Ovary (tissue), 3 donors: Measurements from ENCODE around the gene MFF.

Source experiments
- POLR2A ChIP-seq: fragments of 450-650 bp; IDR thresholded peaks from one replicate; pipeline ENCODE4 v1.6.1; 2017; ENCODE audit warnings: antibody characterized with exemption, mild to moderate bottlenecking, moderate library complexity
- TF ChIP-seq, protein P1 (sequence below), 3 donors: fragments of 450-650 bp in 2 of 3; fragments of 200-600 bp in 1 of 3; IDR thresholded peaks; one replicate each; pipeline versions ENCODE4 v1.5.1 to v1.8.0; 2016 to 2022; ENCODE audit warnings: antibody characterized with exemption in 3 of 3, mild to moderate bottlenecking in 1 of 3
- donor health status: DM: no; HTN: no; CAD: no.

DNA sequence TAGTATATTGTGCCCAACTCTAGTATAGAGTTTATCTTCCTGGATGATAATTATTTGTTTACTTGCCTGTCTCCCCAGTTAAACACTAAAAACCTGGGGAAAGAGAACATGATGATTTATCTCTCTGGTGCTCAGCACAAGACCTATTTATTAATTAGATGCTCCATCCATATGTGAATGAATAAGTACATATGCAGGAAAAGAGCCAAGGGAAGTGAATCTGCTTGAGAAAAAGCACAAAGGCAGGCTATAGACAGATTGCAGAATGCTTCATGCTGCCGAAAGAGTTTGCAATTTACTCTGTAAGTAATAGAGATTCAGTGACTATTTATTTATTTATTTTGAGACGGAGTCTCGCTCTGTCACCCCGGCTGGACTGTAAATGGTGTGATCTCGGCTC, 37.3 kb upstream of the MFF start:
- TF ChIP-seq POLR2A: no peak
- TF ChIP-seq, protein P1, sequence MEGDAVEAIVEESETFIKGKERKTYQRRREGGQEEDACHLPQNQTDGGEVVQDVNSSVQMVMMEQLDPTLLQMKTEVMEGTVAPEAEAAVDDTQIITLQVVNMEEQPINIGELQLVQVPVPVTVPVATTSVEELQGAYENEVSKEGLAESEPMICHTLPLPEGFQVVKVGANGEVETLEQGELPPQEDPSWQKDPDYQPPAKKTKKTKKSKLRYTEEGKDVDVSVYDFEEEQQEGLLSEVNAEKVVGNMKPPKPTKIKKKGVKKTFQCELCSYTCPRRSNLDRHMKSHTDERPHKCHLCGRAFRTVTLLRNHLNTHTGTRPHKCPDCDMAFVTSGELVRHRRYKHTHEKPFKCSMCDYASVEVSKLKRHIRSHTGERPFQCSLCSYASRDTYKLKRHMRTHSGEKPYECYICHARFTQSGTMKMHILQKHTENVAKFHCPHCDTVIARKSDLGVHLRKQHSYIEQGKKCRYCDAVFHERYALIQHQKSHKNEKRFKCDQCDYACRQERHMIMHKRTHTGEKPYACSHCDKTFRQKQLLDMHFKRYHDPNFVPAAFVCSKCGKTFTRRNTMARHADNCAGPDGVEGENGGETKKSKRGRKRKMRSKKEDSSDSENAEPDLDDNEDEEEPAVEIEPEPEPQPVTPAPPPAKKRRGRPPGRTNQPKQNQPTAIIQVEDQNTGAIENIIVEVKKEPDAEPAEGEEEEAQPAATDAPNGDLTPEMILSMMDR (IDR thresholded peaks at IDR 0.05): no peak
